HG03432 (cell line): Measurements from ENCODE around the gene S100A13.
"Not testable (repeated sequence)": the region's sequence is repeated elsewhere in the genome, so short reads cannot be mapped to it uniquely, and the experiment has no call there.

ENCODE experiments used
- ATAC-seq: cut with Tn5 transposase; IDR thresholded peaks from one replicate; pipeline ENCODE4 v1.9.1; 2021; ENCODE audit warnings: mild to moderate bottlenecking, moderate library complexity; ENCODE audit not compliant: unreplicated experiment

Gene S100A13

GRCh38 chr1:153608742-153609584, 18.3 kb downstream of the S100A13 start:
- ATAC-seq: no peak

GRCh38 chr1:153608089-153608682, 19.1 kb downstream of the S100A13 start:
- ATAC-seq: no peak

- no peak for ATAC-seq
Measured at GRCh38 chr1:153607381-153607780, 19.9 kb downstream of the S100A13 start.

GRCh38 chr1:153606194-153606593, 21.1 kb downstream of the S100A13 start:
- no peak for ATAC-seq

- ATAC-seq: no peak
Measured at GRCh38 chr1:153602749-153603148, 24.6 kb downstream of the S100A13 start.

GRCh38 chr1:153599847-153600246, 27.5 kb downstream of the S100A13 start:
- ATAC-seq: no peak

- peak; percentile 99 for ATAC-seq
Measured at GRCh38 chr1:153598309-153599172, 28.8 kb downstream of the S100A13 start.

- no peak for ATAC-seq
Measured at GRCh38 chr1:153597206-153597605, 30.1 kb downstream of the S100A13 start.

GRCh38 chr1:153592748-153593147, 34.6 kb downstream of the S100A13 start:
- no peak for ATAC-seq

- no peak for ATAC-seq
Measured at GRCh38 chr1:153588482-153588881, 38.8 kb downstream of the S100A13 start.

GRCh38 chr1:153588033-153588432, 39.3 kb downstream of the S100A13 start:
- ATAC-seq: not testable (repeated sequence)

GRCh38 chr1:153587314-153587713, 40.0 kb downstream of the S100A13 start:
- ATAC-seq: no peak

- no peak for ATAC-seq
Measured at GRCh38 chr1:153586347-153586746, 41.0 kb downstream of the S100A13 start.

GRCh38 chr1:153585006-153585405, 42.3 kb downstream of the S100A13 start:
- no peak for ATAC-seq

- ATAC-seq: no peak
Measured at GRCh38 chr1:153583976-153584375, 43.3 kb downstream of the S100A13 start.

GRCh38 chr1:153583514-153583913, 43.8 kb downstream of the S100A13 start:
- not testable (repeated sequence) for ATAC-seq

GRCh38 chr1:153582836-153583235, 44.5 kb downstream of the S100A13 start:
- not testable (repeated sequence) for ATAC-seq

- no peak for ATAC-seq
Measured at GRCh38 chr1:153578936-153579335, 48.4 kb downstream of the S100A13 start.

- ATAC-seq: no peak
Measured at GRCh38 chr1:153578490-153578889, 48.8 kb downstream of the S100A13 start.

- ATAC-seq: no peak
Measured at GRCh38 chr1:153577624-153578051, 49.7 kb downstream of the S100A13 start.

- no peak for ATAC-seq
Measured at GRCh38 chr1:153577138-153577537, 50.2 kb downstream of the S100A13 start.
